Measurements from ENCODE around the gene KLHDC4.
"Not testable (repeated sequence)": the region's sequence is repeated elsewhere in the genome, so short reads cannot be mapped to it uniquely, and the experiment has no call there.

KLHDC4 gene

GRCh38 chr16:87681981-87682570 is 83.7 kb downstream of the KLHDC4 start:
- Histone ChIP-seq H3K4me3 (ENCODE audit: low read depth, low read length) (no peak overlapping the region), H3K36me3 (ENCODE audit: control insufficient read depth, insufficient read depth, low read length) (peaks cover 3% of the 10 kb centered on the region), H3K9me3 (ENCODE audit: control insufficient read depth, insufficient read depth, low read length) (no peaks in the 10 kb centered on the region), H3K9ac (ENCODE audit: low read depth, low read length) (no peak overlapping the region), H3K4me1 (ENCODE audit: control insufficient read depth, insufficient read depth, low read length) (no peaks in the 10 kb centered on the region), H3K27me3 (ENCODE audit: control insufficient read depth, insufficient read depth, low read length) (no peaks in the 10 kb centered on the region)

GRCh38 chr16:87681051-87681602 is 84.7 kb downstream of the KLHDC4 start:
- H3K27me3 ChIP-seq (ENCODE audit: control insufficient read depth, insufficient read depth, low read length); H3K9me3 ChIP-seq (ENCODE audit: control insufficient read depth, insufficient read depth, low read length); H3K4me1 ChIP-seq (ENCODE audit: control insufficient read depth, insufficient read depth, low read length); H3K9ac ChIP-seq (ENCODE audit: low read depth, low read length); H3K4me3 ChIP-seq (ENCODE audit: low read depth, low read length); H3K36me3 ChIP-seq (ENCODE audit: control insufficient read depth, insufficient read depth, low read length): not testable (repeated sequence)

GRCh38 chr16:87680272-87680644 is 85.5 kb downstream of the KLHDC4 start:
- Histone ChIP-seq H3K9ac (ENCODE audit: low read depth, low read length) (no peak overlapping the region), H3K4me1 (ENCODE audit: control insufficient read depth, insufficient read depth, low read length) (no peaks in the 10 kb centered on the region), H3K27me3 (ENCODE audit: control insufficient read depth, insufficient read depth, low read length) (no peaks in the 10 kb centered on the region), H3K9me3 (ENCODE audit: control insufficient read depth, insufficient read depth, low read length) (no peaks in the 10 kb centered on the region), H3K4me3 (ENCODE audit: low read depth, low read length) (no peak overlapping the region), H3K36me3 (ENCODE audit: control insufficient read depth, insufficient read depth, low read length) (peaks cover under 1% of the 10 kb centered on the region)

- H3K27me3 ChIP-seq (ENCODE audit: control insufficient read depth, insufficient read depth, low read length): no peaks in the 10 kb centered on the region
- H3K36me3 ChIP-seq (ENCODE audit: control insufficient read depth, insufficient read depth, low read length): no peaks in the 10 kb centered on the region
- no peaks in the 10 kb centered on the region for H3K9me3 ChIP-seq (ENCODE audit: control insufficient read depth, insufficient read depth, low read length)
- no peak overlapping the region for H3K4me3 ChIP-seq (ENCODE audit: low read depth, low read length)
- no peaks in the 10 kb centered on the region for H3K4me1 ChIP-seq (ENCODE audit: control insufficient read depth, insufficient read depth, low read length)
- H3K9ac ChIP-seq (ENCODE audit: low read depth, low read length): no peak overlapping the region
Observed at GRCh38 chr16:87679593-87680271, 86.1 kb downstream of the KLHDC4 start.

- Histone ChIP-seq H3K27me3 (ENCODE audit: control insufficient read depth, insufficient read depth, low read length) (no peaks in the 10 kb centered on the region), H3K36me3 (ENCODE audit: control insufficient read depth, insufficient read depth, low read length) (no peaks in the 10 kb centered on the region), H3K9me3 (ENCODE audit: control insufficient read depth, insufficient read depth, low read length) (no peaks in the 10 kb centered on the region), H3K4me1 (ENCODE audit: control insufficient read depth, insufficient read depth, low read length) (no peaks in the 10 kb centered on the region), H3K9ac (ENCODE audit: low read depth, low read length) (no peak overlapping the region), H3K4me3 (ENCODE audit: low read depth, low read length) (no peak overlapping the region)
Observed at GRCh38 chr16:87678618-87679017, 87.2 kb downstream of the KLHDC4 start.

GRCh38 chr16:87677830-87678229 is 88.0 kb downstream of the KLHDC4 start:
- Histone ChIP-seq H3K27me3 (ENCODE audit: control insufficient read depth, insufficient read depth, low read length) (no peaks in the 10 kb centered on the region), H3K9me3 (ENCODE audit: control insufficient read depth, insufficient read depth, low read length) (no peaks in the 10 kb centered on the region), H3K9ac (ENCODE audit: low read depth, low read length) (no peak overlapping the region), H3K4me3 (ENCODE audit: low read depth, low read length) (no peak overlapping the region), H3K36me3 (ENCODE audit: control insufficient read depth, insufficient read depth, low read length) (no peaks in the 10 kb centered on the region), H3K4me1 (ENCODE audit: control insufficient read depth, insufficient read depth, low read length) (no peaks in the 10 kb centered on the region)

- Histone ChIP-seq H3K9me3 (ENCODE audit: control insufficient read depth, insufficient read depth, low read length) (no peaks in the 10 kb centered on the region), H3K4me1 (ENCODE audit: control insufficient read depth, insufficient read depth, low read length) (no peaks in the 10 kb centered on the region), H3K36me3 (ENCODE audit: control insufficient read depth, insufficient read depth, low read length) (no peaks in the 10 kb centered on the region), H3K9ac (ENCODE audit: low read depth, low read length) (no peak overlapping the region), H3K27me3 (ENCODE audit: control insufficient read depth, insufficient read depth, low read length) (no peaks in the 10 kb centered on the region), H3K4me3 (ENCODE audit: low read depth, low read length) (no peak overlapping the region)
Observed at GRCh38 chr16:87675111-87675719, 90.6 kb downstream of the KLHDC4 start.

GRCh38 chr16:87674419-87674818 is 91.4 kb downstream of the KLHDC4 start:
- Histone ChIP-seq H3K4me3 (ENCODE audit: low read depth, low read length) (no peak overlapping the region), H3K9ac (ENCODE audit: low read depth, low read length) (no peak overlapping the region), H3K9me3 (ENCODE audit: control insufficient read depth, insufficient read depth, low read length) (no peaks in the 10 kb centered on the region), H3K27me3 (ENCODE audit: control insufficient read depth, insufficient read depth, low read length) (no peaks in the 10 kb centered on the region), H3K4me1 (ENCODE audit: control insufficient read depth, insufficient read depth, low read length) (no peaks in the 10 kb centered on the region), H3K36me3 (ENCODE audit: control insufficient read depth, insufficient read depth, low read length) (no peaks in the 10 kb centered on the region)

- H3K9me3 ChIP-seq (ENCODE audit: control insufficient read depth, insufficient read depth, low read length): no peaks in the 10 kb centered on the region
- H3K36me3 ChIP-seq (ENCODE audit: control insufficient read depth, insufficient read depth, low read length): no peaks in the 10 kb centered on the region
- H3K9ac ChIP-seq (ENCODE audit: low read depth, low read length): no peak overlapping the region
- no peaks in the 10 kb centered on the region for H3K4me1 ChIP-seq (ENCODE audit: control insufficient read depth, insufficient read depth, low read length)
- H3K4me3 ChIP-seq (ENCODE audit: low read depth, low read length): no peak overlapping the region
- H3K27me3 ChIP-seq (ENCODE audit: control insufficient read depth, insufficient read depth, low read length): no peaks in the 10 kb centered on the region
Observed at GRCh38 chr16:87671715-87672270, 94.0 kb downstream of the KLHDC4 start.

GRCh38 chr16:87671221-87671620 is 94.6 kb downstream of the KLHDC4 start:
- Histone ChIP-seq H3K36me3 (ENCODE audit: control insufficient read depth, insufficient read depth, low read length) (no peaks in the 10 kb centered on the region), H3K9me3 (ENCODE audit: control insufficient read depth, insufficient read depth, low read length) (no peaks in the 10 kb centered on the region), H3K27me3 (ENCODE audit: control insufficient read depth, insufficient read depth, low read length) (no peaks in the 10 kb centered on the region), H3K4me3 (ENCODE audit: low read depth, low read length) (no peak overlapping the region), H3K9ac (ENCODE audit: low read depth, low read length) (no peak overlapping the region), H3K4me1 (ENCODE audit: control insufficient read depth, insufficient read depth, low read length) (no peaks in the 10 kb centered on the region)

GRCh38 chr16:87669672-87670071 is 96.1 kb downstream of the KLHDC4 start:
- H3K9me3 ChIP-seq (ENCODE audit: control insufficient read depth, insufficient read depth, low read length): no peaks in the 10 kb centered on the region
- no peaks in the 10 kb centered on the region for H3K36me3 ChIP-seq (ENCODE audit: control insufficient read depth, insufficient read depth, low read length)
- H3K27me3 ChIP-seq (ENCODE audit: control insufficient read depth, insufficient read depth, low read length): no peaks in the 10 kb centered on the region
- H3K4me1 ChIP-seq (ENCODE audit: control insufficient read depth, insufficient read depth, low read length): no peaks in the 10 kb centered on the region
- no peak overlapping the region for H3K9ac ChIP-seq (ENCODE audit: low read depth, low read length)
- H3K4me3 ChIP-seq (ENCODE audit: low read depth, low read length): no peak overlapping the region

GRCh38 chr16:87667946-87668345 is 97.8 kb downstream of the KLHDC4 start:
- Histone ChIP-seq H3K9me3 (ENCODE audit: control insufficient read depth, insufficient read depth, low read length) (no peaks in the 10 kb centered on the region), H3K36me3 (ENCODE audit: control insufficient read depth, insufficient read depth, low read length) (no peaks in the 10 kb centered on the region), H3K27me3 (ENCODE audit: control insufficient read depth, insufficient read depth, low read length) (no peaks in the 10 kb centered on the region), H3K4me3 (ENCODE audit: low read depth, low read length) (no peak overlapping the region), H3K4me1 (ENCODE audit: control insufficient read depth, insufficient read depth, low read length) (no peaks in the 10 kb centered on the region), H3K9ac (ENCODE audit: low read depth, low read length) (no peak overlapping the region)

Data from iPS-15b (cell line).